Uterus (tissue), 4 donors: ENCODE data around the gene SMAD1. TPM values are rescaled to one million over a fixed set of nuclear protein-coding genes. Genes with fewer than 3 reads are reported as not detected.

Experiments
- DNase-seq, 2 donors: peaks; one replicate each; pipeline ENCODE4 v3.0.0-alpha.2; 2019 to 2020
- H3K27ac ChIP-seq, 2 donors: fragments of 200-600 bp; sonication (generic); 1 replicate in 1 of 2; 2 replicates in 1 of 2; pipeline ENCODE4 v1.5.1; 2016 to 2018
- H3K27me3 ChIP-seq, 2 donors: fragments of 200-600 bp; sonication (generic); one replicate each; pipeline ENCODE4 v1.5.1; 2018 to 2019; ENCODE audit warnings: control low read depth in 1 of 2
- H3K36me3 ChIP-seq, 2 donors: fragments of 200-600 bp; sonication (generic); one replicate each; pipeline ENCODE4 v1.5.1; 2019; ENCODE audit warnings: control low read depth in 1 of 2
- H3K4me1 ChIP-seq, 2 donors: fragments of 200-600 bp; sonication (generic); one replicate each; pipeline ENCODE4 v1.5.1; 2018 to 2019; ENCODE audit warnings: control low read depth in 1 of 2
- H3K4me3 ChIP-seq, 2 donors: fragments of 200-600 bp; sonication (generic); 1 replicate in 1 of 2; 2 replicates in 1 of 2; pipeline ENCODE4 v1.5.1; 2018 to 2019; ENCODE audit warnings: mild to moderate bottlenecking in 1 of 2
- H3K9me3 ChIP-seq, 2 donors: fragments of 200-600 bp; sonication (generic); one replicate each; pipeline ENCODE4 v1.5.1; 2019; ENCODE audit warnings: control low read depth in 1 of 2
- POLR2A ChIP-seq, 2 donors: fragments of 450-650 bp; IDR thresholded peaks; one replicate each; pipeline ENCODE4 v1.6.1; 2016; ENCODE audit warnings: antibody characterized with exemption in 2 of 2, mild to moderate bottlenecking in 1 of 2, moderate library complexity in 1 of 2
- intact Hi-C: fragments of 100-400 bp; cut with DNase I; formaldehyde crosslinking; loops from one replicate; pipeline ENCODE4 v1.15.1; 2023; ENCODE audit warnings: low total_unique reads
- total RNA-seq, 4 donors: library from RNA; depleted of rRNA in 3 of 4; stranded (reverse); fragments of >200 nt in 3 of 4; gene quantifications; one replicate each; pipeline versions ENCODE4 v1.1.0 to v1.2.4, GENCODE V29; 2014 to 2023
- TF ChIP-seq, protein P1 (sequence below), 4 experiments: fragments of 200-600 bp in 2 of 4; fragments of 450-650 bp in 2 of 4; sonication (generic) in 2 of 4; IDR thresholded peaks; one replicate each; pipeline ENCODE4 v1.5.1; 2016 to 2019; ENCODE audit warnings: antibody characterized with exemption in 4 of 4, mild to moderate bottlenecking in 2 of 4, moderate library complexity in 1 of 4
- donor health status: DM: yes; HTN: yes; CAD: no.

Gene SMAD1
- total RNA-seq, 4 donors from 2014 or later: 29.1 to 81.4 (median 54.3) TPM

- no peak for TF ChIP-seq POLR2A (IDR thresholded peaks at IDR 0.05)
- TF ChIP-seq, protein P1, sequence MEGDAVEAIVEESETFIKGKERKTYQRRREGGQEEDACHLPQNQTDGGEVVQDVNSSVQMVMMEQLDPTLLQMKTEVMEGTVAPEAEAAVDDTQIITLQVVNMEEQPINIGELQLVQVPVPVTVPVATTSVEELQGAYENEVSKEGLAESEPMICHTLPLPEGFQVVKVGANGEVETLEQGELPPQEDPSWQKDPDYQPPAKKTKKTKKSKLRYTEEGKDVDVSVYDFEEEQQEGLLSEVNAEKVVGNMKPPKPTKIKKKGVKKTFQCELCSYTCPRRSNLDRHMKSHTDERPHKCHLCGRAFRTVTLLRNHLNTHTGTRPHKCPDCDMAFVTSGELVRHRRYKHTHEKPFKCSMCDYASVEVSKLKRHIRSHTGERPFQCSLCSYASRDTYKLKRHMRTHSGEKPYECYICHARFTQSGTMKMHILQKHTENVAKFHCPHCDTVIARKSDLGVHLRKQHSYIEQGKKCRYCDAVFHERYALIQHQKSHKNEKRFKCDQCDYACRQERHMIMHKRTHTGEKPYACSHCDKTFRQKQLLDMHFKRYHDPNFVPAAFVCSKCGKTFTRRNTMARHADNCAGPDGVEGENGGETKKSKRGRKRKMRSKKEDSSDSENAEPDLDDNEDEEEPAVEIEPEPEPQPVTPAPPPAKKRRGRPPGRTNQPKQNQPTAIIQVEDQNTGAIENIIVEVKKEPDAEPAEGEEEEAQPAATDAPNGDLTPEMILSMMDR (IDR thresholded peaks at IDR 0.05): no peak
- Histone ChIP-seq H3K4me1 (no peaks in the 10 kb centered on the region), H3K27ac (peak overlapping the region in 1 of 2 donors; percentile 65), H3K9me3 (no peaks in the 10 kb centered on the region), H3K27me3 (no peaks in the 10 kb centered on the region), H3K36me3 (no peaks in the 10 kb centered on the region), H3K4me3 (no peak overlapping the region)
- no peak for DNase-seq
- intact Hi-C loops: no loop called here
Observed at GRCh38 chr4:145553375-145553774, 71.7 kb downstream of the SMAD1 start.

GRCh38 chr4:145554691-145555090 is 73.0 kb downstream of the SMAD1 start:
- intact Hi-C loops: no loop called here
- TF ChIP-seq POLR2A (IDR thresholded peaks at IDR 0.05): no peak
- TF ChIP-seq, protein P1 (IDR thresholded peaks at IDR 0.05): no peak
- Histone ChIP-seq H3K4me3 (no peak overlapping the region), H3K9me3 (no peaks in the 10 kb centered on the region), H3K36me3 (no peaks in the 10 kb centered on the region), H3K4me1 (no peaks in the 10 kb centered on the region), H3K27ac (peak overlapping the region in 1 of 2 donors; percentile 17), H3K27me3 (no peaks in the 10 kb centered on the region)
- no peak for DNase-seq

DNA sequence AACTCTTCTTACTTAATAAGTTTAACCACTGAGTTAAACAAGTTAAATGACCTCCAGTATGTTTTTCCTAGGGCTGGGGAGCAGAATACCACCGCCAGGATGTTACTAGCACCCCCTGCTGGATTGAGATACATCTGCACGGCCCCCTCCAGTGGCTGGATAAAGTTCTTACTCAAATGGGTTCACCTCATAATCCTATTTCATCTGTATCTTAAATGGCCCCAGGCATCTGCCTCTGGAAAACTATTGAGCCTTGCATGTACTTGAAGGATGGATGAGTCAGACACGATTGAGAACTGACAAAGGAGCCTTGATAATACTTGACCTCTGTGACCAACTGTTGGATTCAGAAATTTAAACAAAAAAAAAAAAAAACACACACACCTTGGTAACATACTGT is 76.1 kb downstream of the SMAD1 start:
- Histone ChIP-seq H3K36me3 (no peaks in the 10 kb centered on the region), H3K4me3 (no peak overlapping the region), H3K27me3 (no peaks in the 10 kb centered on the region), H3K27ac (no peak overlapping the region), H3K4me1 (no peaks in the 10 kb centered on the region), H3K9me3 (no peaks in the 10 kb centered on the region)
- peak; percentile 46 for DNase-seq
- intact Hi-C loops: no loop called here
- TF ChIP-seq, protein P1 (IDR thresholded peaks at IDR 0.05): peak; percentile 70 to 75 (median 73)
- no peak for TF ChIP-seq POLR2A (IDR thresholded peaks at IDR 0.05)

- no peak overlapping the region for H3K27ac ChIP-seq
- intact Hi-C loops: no loop called here
- H3K27me3 ChIP-seq: no peaks in the 10 kb centered on the region
- no peak for DNase-seq
- H3K4me1 ChIP-seq: no peaks in the 10 kb centered on the region
- TF ChIP-seq, protein P1 (IDR thresholded peaks at IDR 0.05): no peak
- no peak for TF ChIP-seq POLR2A (IDR thresholded peaks at IDR 0.05)
- no peak overlapping the region for H3K4me3 ChIP-seq
- no peaks in the 10 kb centered on the region for H3K9me3 ChIP-seq
- H3K36me3 ChIP-seq: no peaks in the 10 kb centered on the region
Observed at GRCh38 chr4:145563293-145563985, 81.8 kb downstream of the SMAD1 start.

GRCh38 chr4:145564540-145564939 is 82.9 kb downstream of the SMAD1 start:
- H3K36me3 ChIP-seq: no peaks in the 10 kb centered on the region
- intact Hi-C loops: no loop called here
- H3K4me1 ChIP-seq: no peaks in the 10 kb centered on the region
- TF ChIP-seq, protein P1 (IDR thresholded peaks at IDR 0.05): no peak
- TF ChIP-seq POLR2A (IDR thresholded peaks at IDR 0.05): no peak
- no peak overlapping the region for H3K27ac ChIP-seq
- DNase-seq: no peak
- no peaks in the 10 kb centered on the region for H3K9me3 ChIP-seq
- no peaks in the 10 kb centered on the region for H3K27me3 ChIP-seq
- no peak overlapping the region for H3K4me3 ChIP-seq
